ENCODE measurements around the gene ADCK2.

The ADCK2 gene

GRCh38 chr7:140744005-140744404, 71.3 kb downstream of the ADCK2 start:
- DNase-seq (ENCODE audit: low read depth): no peak
